GM23248 (cell line): Measurements from ENCODE around the gene CST1.

Source experiments
- EZH2 ChIP-seq: fragments of 200-600 bp; sonication (generic); IDR thresholded peaks from 2 replicates; pipeline ENCODE4 v1.6.1; 2018; ENCODE audit warnings: antibody characterized with exemption, mild to moderate bottlenecking; ENCODE audit not compliant: insufficient read depth, poor library complexity, severe bottlenecking
- EZH2phosphoT487 ChIP-seq: fragments of 200-600 bp; sonication (generic); IDR thresholded peaks from 2 replicates; pipeline ENCODE4 v1.6.1; 2018; ENCODE audit warnings: antibody characterized with exemption, moderate library complexity, mild to moderate bottlenecking, low read depth; ENCODE audit not compliant: insufficient read depth

- TF ChIP-seq EZH2 (no peak), EZH2phosphoT487 (no peak)
Observed at GRCh38 chr20:23725102-23725501, 25.6 kb downstream of the CST1 start.
